Kidney epithelial cell (primary cell): ENCODE measurements around the gene RUNX3. TPM values are rescaled to one million over a fixed set of nuclear protein-coding genes. Genes with fewer than 3 reads are reported as not detected.

Experiments used
- DNase-seq: peaks from one replicate; pipeline ENCODE4 v3.0.0-alpha.2; 2010; ENCODE audit warnings: low read depth
- H3K27me3 ChIP-seq: 2 replicates; pipeline ENCODE4 v1.6.0; 2011; ENCODE audit warnings: low read length; ENCODE audit not compliant: control insufficient read depth, insufficient read depth
- H3K36me3 ChIP-seq: 2 replicates; pipeline ENCODE4 v1.5.1; 2011; ENCODE audit warnings: low read length; ENCODE audit not compliant: control insufficient read depth, insufficient read depth
- H3K4me3 ChIP-seq: 2 replicates; pipeline ENCODE4 v1.5.1; 2011; ENCODE audit warnings: low read depth, mild to moderate bottlenecking, control low read depth, low read length
- CTCF ChIP-seq: IDR thresholded peaks from 2 replicates; pipeline ENCODE4 v1.5.1; 2011; ENCODE audit warnings: mild to moderate bottlenecking, moderate library complexity, low read length, control low read depth, inconsistent platforms; ENCODE audit not compliant: insufficient read depth, poor library complexity, severe bottlenecking
- total RNA-seq: library from RNA; depleted of rRNA; stranded (reverse); fragments of >200 nt; gene quantifications from 2 replicates; pipeline ENCODE4 v1.2.3, GENCODE V29; 2015

RUNX3 gene
- total RNA-seq, 1 donor from 2014 or later = 0.38 TPM

- peaks cover 25% of the 10 kb centered on the region for H3K27me3 ChIP-seq
- no peak for DNase-seq
- no peaks in the 10 kb centered on the region for H3K36me3 ChIP-seq
- no peak overlapping the region for H3K4me3 ChIP-seq
- no peak for TF ChIP-seq CTCF
Measured at GRCh38 chr1:24903560-24903954, 26.5 kb downstream of the RUNX3 start.

GRCh38 chr1:24903011-24903461 is 27.0 kb downstream of the RUNX3 start:
- DNase-seq = no peak
- no peak overlapping the region for H3K4me3 ChIP-seq
- H3K27me3 ChIP-seq = peaks cover 30% of the 10 kb centered on the region
- no peak for TF ChIP-seq CTCF
- H3K36me3 ChIP-seq = no peaks in the 10 kb centered on the region

DNA sequence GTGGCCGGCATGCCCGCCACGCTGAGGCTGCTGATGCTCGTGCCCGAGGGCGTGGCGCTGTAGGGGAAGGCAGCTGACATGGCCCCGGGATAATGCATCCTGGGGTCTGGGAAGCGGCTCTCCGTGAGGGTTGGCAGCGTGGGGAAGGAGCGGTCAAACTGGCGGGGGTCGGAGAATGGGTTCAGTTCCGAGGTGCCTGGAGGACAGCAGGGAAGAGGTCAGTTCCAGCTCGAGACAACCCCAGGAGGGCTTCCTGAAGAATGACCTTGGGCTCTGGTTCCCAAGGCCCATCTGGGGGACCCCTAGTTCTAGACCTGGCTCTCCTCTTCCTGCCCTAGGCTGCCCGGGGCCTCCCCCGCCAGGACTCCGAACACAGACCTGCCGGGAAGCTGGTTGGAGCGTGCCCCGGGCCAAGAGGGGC is 27.6 kb downstream of the RUNX3 start:
- Histone ChIP-seq H3K4me3 (no peak overlapping the region), H3K36me3 (no peaks in the 10 kb centered on the region), H3K27me3 (peaks cover 32% of the 10 kb centered on the region)
- no peak for TF ChIP-seq CTCF
- DNase-seq = no peak

- DNase-seq = no peak
- TF ChIP-seq CTCF = no peak
- Histone ChIP-seq H3K36me3 (no peaks in the 10 kb centered on the region), H3K27me3 (peaks cover 37% of the 10 kb centered on the region), H3K4me3 (no peak overlapping the region)
Measured at GRCh38 chr1:24901791-24902470, 28.1 kb downstream of the RUNX3 start.

- DNase-seq = no peak
- no peak for TF ChIP-seq CTCF
- H3K27me3 ChIP-seq = peaks cover 38% of the 10 kb centered on the region
- H3K36me3 ChIP-seq = no peaks in the 10 kb centered on the region
- H3K4me3 ChIP-seq = no peak overlapping the region
Measured at GRCh38 chr1:24900985-24901781, 28.9 kb downstream of the RUNX3 start.
